H9 (cell line): ENCODE data around the gene KCNIP1. TPM values are rescaled to one million over a fixed set of nuclear protein-coding genes. Genes with fewer than 3 reads are reported as not detected.

Experiments used
- DNase-seq: peaks from one replicate; pipeline ENCODE4 v3.0.0-alpha.2; 2017
- H2AFZ ChIP-seq: one replicate; pipeline ENCODE4 v1.6.1; 2013; ENCODE audit warnings: mild to moderate bottlenecking, low read length, control low read depth, moderate library complexity
- H2AK5ac ChIP-seq: 2 replicates; pipeline ENCODE4 v1.6.1; 2013; ENCODE audit warnings: low read length, control low read depth, mixed read lengths; ENCODE audit not compliant: insufficient read length
- H2BK120ac ChIP-seq: one replicate; pipeline ENCODE4 v1.6.1; 2013; ENCODE audit warnings: low read depth, mild to moderate bottlenecking, low read length, control low read depth, inconsistent platforms; ENCODE audit not compliant: poor library complexity, severe bottlenecking
- H2BK12ac ChIP-seq: 2 replicates; pipeline ENCODE4 v1.6.1; 2013; ENCODE audit warnings: low read length, control low read depth, mixed read lengths, low read depth; ENCODE audit not compliant: insufficient read length
- H2BK15ac ChIP-seq: 2 replicates; pipeline ENCODE4 v1.6.1; 2013; ENCODE audit warnings: low read depth, low read length, control low read depth
- H2BK20ac ChIP-seq: one replicate; pipeline ENCODE4 v1.6.1; 2013; ENCODE audit warnings: low read depth, mild to moderate bottlenecking, low read length, control low read depth, inconsistent platforms; ENCODE audit not compliant: poor library complexity, severe bottlenecking
- H2BK5ac ChIP-seq: 2 replicates; pipeline ENCODE4 v1.6.1; 2013; ENCODE audit warnings: low read length, control low read depth, mixed read lengths; ENCODE audit not compliant: insufficient read length
- H3K14ac ChIP-seq: 2 replicates; pipeline ENCODE4 v1.6.1; 2013; ENCODE audit warnings: low read length, control low read depth; ENCODE audit not compliant: insufficient read depth
- H3K18ac ChIP-seq: 2 replicates; pipeline ENCODE4 v1.6.1; 2013; ENCODE audit warnings: low read depth, mild to moderate bottlenecking, mixed read lengths, low read length, control low read depth; ENCODE audit not compliant: insufficient read length
- H3K23ac ChIP-seq: 2 replicates; pipeline ENCODE4 v1.6.1; 2013; ENCODE audit warnings: low read length, control low read depth, mixed read lengths, low read depth; ENCODE audit not compliant: insufficient read length
- H3K23me2 ChIP-seq: 2 replicates; pipeline ENCODE4 v1.6.1; 2013; ENCODE audit warnings: low read depth, mild to moderate bottlenecking, mixed read lengths, low read length, control low read depth; ENCODE audit not compliant: insufficient read length, poor library complexity, severe bottlenecking
- H3K27ac ChIP-seq: 2 replicates; pipeline ENCODE4 v1.5.1; 2013; ENCODE audit warnings: low read length, control low read depth, mixed read lengths, low read depth; ENCODE audit not compliant: insufficient read length
- H3K27me3 ChIP-seq: 2 replicates; pipeline ENCODE4 v1.6.1; 2013; ENCODE audit warnings: low read length, control low read depth, inconsistent platforms; ENCODE audit not compliant: insufficient read depth
- H3K4ac ChIP-seq: 2 replicates; pipeline ENCODE4 v1.6.1; 2013; ENCODE audit warnings: low read depth, mild to moderate bottlenecking, control low read depth, inconsistent platforms, low read length, moderate library complexity
- H3K4me1 ChIP-seq: 2 replicates; pipeline ENCODE4 v1.6.1; 2013; ENCODE audit warnings: low read length, control low read depth, inconsistent platforms; ENCODE audit not compliant: insufficient read depth
- H3K4me2 ChIP-seq: 2 replicates; pipeline ENCODE4 v1.6.1; 2013; ENCODE audit warnings: low read length, control low read depth, mixed read lengths; ENCODE audit not compliant: insufficient read length, insufficient read depth
- H3K56ac ChIP-seq: 2 replicates; pipeline ENCODE4 v1.6.1; 2013; ENCODE audit warnings: low read depth, mild to moderate bottlenecking, mixed read lengths, low read length, control low read depth; ENCODE audit not compliant: insufficient read length
- H3K79me1 ChIP-seq: 2 replicates; pipeline ENCODE4 v1.6.1; 2013; ENCODE audit warnings: low read depth, mild to moderate bottlenecking, moderate library complexity, low read length, control low read depth, inconsistent platforms; ENCODE audit not compliant: insufficient read depth, poor library complexity, severe bottlenecking
- H3K79me2 ChIP-seq: 2 replicates; pipeline ENCODE4 v1.6.1; 2013; ENCODE audit warnings: low read length, control low read depth, inconsistent platforms; ENCODE audit not compliant: insufficient read depth
- H3K9ac ChIP-seq: 2 replicates; pipeline ENCODE4 v1.6.1; 2013; ENCODE audit warnings: low read length, control low read depth, mixed read lengths; ENCODE audit not compliant: insufficient read length; ENCODE audit errors: extremely low read depth
- H3K9me3 ChIP-seq: one replicate; pipeline ENCODE4 v1.6.1; 2013; ENCODE audit warnings: low read depth, low read length, inconsistent platforms; ENCODE audit not compliant: control insufficient read depth
- H3T11ph ChIP-seq: one replicate; pipeline ENCODE4 v1.6.1; 2013; ENCODE audit warnings: mild to moderate bottlenecking, low read length, control low read depth, inconsistent platforms
- H4K20me1 ChIP-seq: one replicate; pipeline ENCODE4 v1.6.1; 2013; ENCODE audit not compliant: control insufficient read depth, insufficient read length, insufficient read depth
- H4K5ac ChIP-seq: 2 replicates; pipeline ENCODE4 v1.6.1; 2013; ENCODE audit warnings: low read depth, mild to moderate bottlenecking, mixed read lengths, low read length, control low read depth; ENCODE audit not compliant: insufficient read length
- H4K8ac ChIP-seq: replicated peaks from 2 replicates; pipeline ENCODE4 v1.6.1; 2013; ENCODE audit warnings: low read length, control low read depth, mixed read lengths, low read depth; ENCODE audit not compliant: insufficient read length
- H4K91ac ChIP-seq: 2 replicates; pipeline ENCODE4 v1.6.1; 2013; ENCODE audit warnings: low read depth, mild to moderate bottlenecking, moderate library complexity, mixed read lengths, low read length, control low read depth; ENCODE audit not compliant: insufficient read length
- H3K27ac Mint-ChIP-seq, 3 experiments: 2 replicates in 2 of 3; 3 replicates in 1 of 3; pipeline ENCODE4 v1.8.0; 2020 to 2021; ENCODE audit warnings: mixed read lengths in 3 of 3, mild to moderate bottlenecking in 1 of 3, moderate library complexity in 1 of 3
- H3K27me3 Mint-ChIP-seq: 2 replicates; pipeline ENCODE4 v1.8.0; 2021; ENCODE audit warnings: low read depth, mild to moderate bottlenecking, moderate library complexity, mixed read lengths
- H3K36me3 Mint-ChIP-seq, 3 experiments: 2 replicates in 2 of 3; 3 replicates in 1 of 3; pipeline ENCODE4 v1.8.0; 2020 to 2021; ENCODE audit warnings: low read depth in 3 of 3, mixed read lengths in 3 of 3; ENCODE audit not compliant: insufficient read depth in 1 of 3
- H3K4me1 Mint-ChIP-seq, 2 experiments: 2 replicates each; pipeline ENCODE4 v1.8.0; 2020; ENCODE audit warnings: mixed read lengths in 2 of 2
- H3K4me3 Mint-ChIP-seq, 2 experiments: 2 replicates in 1 of 2; 3 replicates in 1 of 2; pipeline ENCODE4 v1.8.0; 2020 to 2021; ENCODE audit warnings: mild to moderate bottlenecking in 2 of 2, mixed read lengths in 2 of 2, moderate library complexity in 1 of 2
- H3K9me3 Mint-ChIP-seq, 2 experiments: 2 replicates in 1 of 2; 3 replicates in 1 of 2; pipeline ENCODE4 v1.8.0; 2020; ENCODE audit warnings: mild to moderate bottlenecking in 2 of 2, mixed read lengths in 2 of 2, moderate library complexity in 1 of 2
- WGBS: extraction: QIAGEN DNeasy Blood & Tissue Kit; methylation state at CpG from one replicate; pipeline ENCODE4 v1.1.7; 2013; ENCODE audit warnings: missing lambda C conversion rate, low lambda C conversion rate, mixed read lengths; ENCODE audit not compliant: insufficient read length; ENCODE audit errors: extremely low coverage; 5-methylcytosine and 5-hydroxymethylcytosine counted together
- total RNA-seq: library from RNA; stranded (reverse); gene quantifications from 2 replicates; pipeline ENCODE4 v1.2.1, GENCODE V29; 2021
- TF ChIP-seq, protein P1 (sequence below): fragments of 200-600 bp; sonication (generic); conservative IDR thresholded peaks from 3 replicates; pipeline ENCODE4 v1.8.0; 2021; ENCODE audit warnings: antibody characterized with exemption, mild to moderate bottlenecking

The KCNIP1 gene
- total RNA-seq, 1 experiment from 2014 or later: 0.63 TPM

DNA sequence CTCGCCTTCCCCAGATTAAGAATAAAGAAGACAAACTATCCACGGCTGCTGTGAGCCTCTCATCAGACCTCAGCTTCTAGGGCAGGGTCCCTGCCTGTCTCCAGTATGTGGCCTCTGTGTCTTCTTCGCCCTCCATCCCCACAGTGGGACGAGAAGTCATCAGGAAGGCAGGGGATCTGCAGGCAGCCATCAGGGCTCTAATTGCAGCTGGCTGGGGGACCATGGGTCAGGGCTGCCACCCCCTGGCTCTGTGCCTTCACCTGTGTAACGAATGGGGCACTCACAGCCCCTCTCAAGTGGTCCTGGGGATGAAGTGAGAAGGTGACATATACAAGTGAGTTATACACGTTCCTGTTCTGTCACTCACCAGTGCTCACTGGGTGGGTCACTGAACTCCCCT is 139.8 kb downstream of the KCNIP1 start:
- H3K23me2 ChIP-seq: no peaks in the 10 kb centered on the region
- no peak overlapping the region for H2BK120ac ChIP-seq
- H2BK5ac ChIP-seq: no peak overlapping the region
- H3K18ac ChIP-seq: no peak overlapping the region
- H2BK15ac ChIP-seq: no peak overlapping the region
- H4K91ac ChIP-seq: no peak overlapping the region
- H3K79me1 ChIP-seq: no peaks in the 10 kb centered on the region
- H3K9me3 ChIP-seq: no peaks in the 10 kb centered on the region
- TF ChIP-seq, protein P1, sequence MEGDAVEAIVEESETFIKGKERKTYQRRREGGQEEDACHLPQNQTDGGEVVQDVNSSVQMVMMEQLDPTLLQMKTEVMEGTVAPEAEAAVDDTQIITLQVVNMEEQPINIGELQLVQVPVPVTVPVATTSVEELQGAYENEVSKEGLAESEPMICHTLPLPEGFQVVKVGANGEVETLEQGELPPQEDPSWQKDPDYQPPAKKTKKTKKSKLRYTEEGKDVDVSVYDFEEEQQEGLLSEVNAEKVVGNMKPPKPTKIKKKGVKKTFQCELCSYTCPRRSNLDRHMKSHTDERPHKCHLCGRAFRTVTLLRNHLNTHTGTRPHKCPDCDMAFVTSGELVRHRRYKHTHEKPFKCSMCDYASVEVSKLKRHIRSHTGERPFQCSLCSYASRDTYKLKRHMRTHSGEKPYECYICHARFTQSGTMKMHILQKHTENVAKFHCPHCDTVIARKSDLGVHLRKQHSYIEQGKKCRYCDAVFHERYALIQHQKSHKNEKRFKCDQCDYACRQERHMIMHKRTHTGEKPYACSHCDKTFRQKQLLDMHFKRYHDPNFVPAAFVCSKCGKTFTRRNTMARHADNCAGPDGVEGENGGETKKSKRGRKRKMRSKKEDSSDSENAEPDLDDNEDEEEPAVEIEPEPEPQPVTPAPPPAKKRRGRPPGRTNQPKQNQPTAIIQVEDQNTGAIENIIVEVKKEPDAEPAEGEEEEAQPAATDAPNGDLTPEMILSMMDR: no peak
- H3K27me3 ChIP-seq: no peaks in the 10 kb centered on the region
- no peak overlapping the region for H3K9ac ChIP-seq
- peaks cover 18% of the 10 kb centered on the region for H3K27me3 Mint-ChIP-seq
- no peak overlapping the region for H2AFZ ChIP-seq
- H3K56ac ChIP-seq: no peak overlapping the region
- H3K36me3 Mint-ChIP-seq: no peaks in the 10 kb centered on the region
- no peak overlapping the region; a peak in 1 of 7 replicates for H3K27ac Mint-ChIP-seq
- H4K5ac ChIP-seq: no peak overlapping the region
- no CpG with 5 or more reads among the region's 6 CpGs for WGBS
- no peak overlapping the region for H3T11ph ChIP-seq
- no peaks in the 10 kb centered on the region for H3K9me3 Mint-ChIP-seq
- H3K4me1 Mint-ChIP-seq: peaks cover 14% of the 10 kb centered on the region in 2 experiments
- no peak overlapping the region for H3K14ac ChIP-seq
- H4K20me1 ChIP-seq: no peaks in the 10 kb centered on the region
- H3K4ac ChIP-seq: no peak overlapping the region
- no peak overlapping the region for H2BK12ac ChIP-seq
- no peak overlapping the region for H3K23ac ChIP-seq
- no peak overlapping the region for H2AK5ac ChIP-seq
- no peak overlapping the region for H2BK20ac ChIP-seq
- no peak overlapping the region for H3K4me3 Mint-ChIP-seq
- H3K27ac ChIP-seq: no peak overlapping the region
- no peaks in the 10 kb centered on the region for H3K79me2 ChIP-seq
- no peak overlapping the region for H3K4me2 ChIP-seq
- DNase-seq: no peak
- H4K8ac ChIP-seq: no peak overlapping the region
- peaks cover 10% of the 10 kb centered on the region; the same call in 1 of the 2 replicates for H3K4me1 ChIP-seq
